ENCODE data around the gene GKN1. TPM values are rescaled to one million over a fixed set of nuclear protein-coding genes. Genes with fewer than 3 reads are reported as not detected.

Gene GKN1
- total RNA-seq, 2 donors from 2014 or later: not detected

DNA sequence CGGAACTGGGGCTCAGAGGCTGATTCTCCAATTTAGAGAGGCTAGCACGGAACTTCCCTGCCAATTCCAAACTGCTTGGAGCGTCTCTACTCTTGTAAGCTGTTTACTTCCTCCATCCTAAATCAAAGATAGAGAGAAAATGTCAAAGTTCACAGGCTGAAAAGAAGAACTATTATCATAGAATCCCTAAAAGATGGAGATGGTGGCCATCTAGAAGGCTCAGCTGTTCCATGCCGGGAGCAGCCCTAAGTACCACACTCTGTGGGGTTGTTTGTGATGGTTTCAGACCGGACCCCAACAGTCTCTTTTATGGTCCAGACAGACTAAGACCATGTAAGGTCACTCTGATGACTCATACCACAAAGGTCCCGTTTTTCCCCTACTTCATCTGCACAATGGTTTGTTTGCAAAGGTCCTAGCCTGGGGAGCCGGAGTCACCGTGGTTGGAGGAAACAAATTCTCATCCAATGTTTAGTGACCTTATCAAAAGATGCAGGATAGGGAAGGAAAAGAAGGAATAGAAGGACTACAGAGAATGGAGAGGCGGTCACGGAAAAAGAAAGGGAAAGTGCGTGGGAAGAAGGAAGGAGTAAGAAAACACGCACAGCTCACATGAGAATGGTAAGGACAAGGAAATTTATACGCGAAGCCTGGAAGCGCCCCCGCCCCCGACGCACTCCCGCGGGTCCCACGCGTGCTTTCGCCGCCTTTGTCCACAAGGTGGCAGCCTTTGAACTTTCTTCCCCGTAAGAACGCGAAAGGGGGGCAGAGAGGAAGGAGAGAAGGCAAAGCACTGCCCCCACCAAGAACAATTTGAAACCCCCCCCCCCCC is 38.1 kb downstream of the GKN1 start:
- Histone ChIP-seq H3K4me3 (peak overlapping the region; percentile 46 to 48), H3K4me1 (replicated peaks) (no peaks in the 10 kb centered on the region), H3K27ac (peak overlapping the region; percentile 51 to 73), H3K36me3 (no peaks in the 10 kb centered on the region), H3K27me3 (replicated peaks; ENCODE audit: insufficient read depth) (no peaks in the 10 kb centered on the region), H3K9me3 (no peaks in the 10 kb centered on the region)
- 10% methylated on average over 27 of the region's 27 CpGs for WGBS
- intact Hi-C loops (cut with DNase I): loop anchor here (1.0 to 10.0 kb wide), 7 partner anchors 68 to 702 kb away; partner anchors contain the start of genes AAK1 and NFU1
- TF ChIP-seq POLR2AphosphoS5 (IDR thresholded peaks at IDR 0.05) (peak; percentile 32), POLR2A (IDR thresholded peaks at IDR 0.05) (no peak)
- TF ChIP-seq, protein P1, sequence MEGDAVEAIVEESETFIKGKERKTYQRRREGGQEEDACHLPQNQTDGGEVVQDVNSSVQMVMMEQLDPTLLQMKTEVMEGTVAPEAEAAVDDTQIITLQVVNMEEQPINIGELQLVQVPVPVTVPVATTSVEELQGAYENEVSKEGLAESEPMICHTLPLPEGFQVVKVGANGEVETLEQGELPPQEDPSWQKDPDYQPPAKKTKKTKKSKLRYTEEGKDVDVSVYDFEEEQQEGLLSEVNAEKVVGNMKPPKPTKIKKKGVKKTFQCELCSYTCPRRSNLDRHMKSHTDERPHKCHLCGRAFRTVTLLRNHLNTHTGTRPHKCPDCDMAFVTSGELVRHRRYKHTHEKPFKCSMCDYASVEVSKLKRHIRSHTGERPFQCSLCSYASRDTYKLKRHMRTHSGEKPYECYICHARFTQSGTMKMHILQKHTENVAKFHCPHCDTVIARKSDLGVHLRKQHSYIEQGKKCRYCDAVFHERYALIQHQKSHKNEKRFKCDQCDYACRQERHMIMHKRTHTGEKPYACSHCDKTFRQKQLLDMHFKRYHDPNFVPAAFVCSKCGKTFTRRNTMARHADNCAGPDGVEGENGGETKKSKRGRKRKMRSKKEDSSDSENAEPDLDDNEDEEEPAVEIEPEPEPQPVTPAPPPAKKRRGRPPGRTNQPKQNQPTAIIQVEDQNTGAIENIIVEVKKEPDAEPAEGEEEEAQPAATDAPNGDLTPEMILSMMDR (IDR thresholded peaks at IDR 0.05): peak; percentile 65 to 77 (median 76)
- DNase-seq (ENCODE audit: low spot score): peak; percentile 51

- Histone ChIP-seq H3K4me3 (peak within 1 kb of the TSS; percentile 46 to 48), H3K9me3 (no peaks in the 10 kb centered on the region), H3K27me3 (replicated peaks; ENCODE audit: insufficient read depth) (no peaks in the 10 kb centered on the region), H3K36me3 (no peaks in the 10 kb centered on the region), H3K4me1 (replicated peaks) (no peaks in the 10 kb centered on the region), H3K27ac (peak within 1 kb of the TSS; percentile 51 to 73)
- WGBS: 1% methylated on average over 53 of the region's 63 CpGs
- TF ChIP-seq POLR2A (IDR thresholded peaks at IDR 0.05): no peak
- TF ChIP-seq POLR2AphosphoS5 (IDR thresholded peaks at IDR 0.05): no peak
- TF ChIP-seq, protein P1 (IDR thresholded peaks at IDR 0.05): peak in 1 of 4 experiments; percentile 10
- intact Hi-C loops (cut with DNase I): loop anchor here (1.0 to 10.0 kb wide), 7 partner anchors 68 to 702 kb away; partner anchors contain the start of genes AAK1 and NFU1
- DNase-seq (ENCODE audit: low spot score): peak; percentile 27
These were observed 38.9 kb downstream of the GKN1 start, which contains the start of gene ANTXR1 for GRCh38 chr2:69013142-69013839. Gene ANTXR1 (plus strand): TSS chr2:69013179. CDS start chr2:69013500, 321 bp downstream.

- TF ChIP-seq POLR2AphosphoS5 (IDR thresholded peaks at IDR 0.05) (no peak), POLR2A (IDR thresholded peaks at IDR 0.05) (no peak)
- TF ChIP-seq, protein P1 (IDR thresholded peaks at IDR 0.05): no peak
- DNase-seq (ENCODE audit: low spot score): no peak
- Histone ChIP-seq H3K27me3 (replicated peaks; ENCODE audit: insufficient read depth) (no peaks in the 10 kb centered on the region), H3K9me3 (no peaks in the 10 kb centered on the region), H3K4me1 (replicated peaks) (no peaks in the 10 kb centered on the region), H3K27ac (peak overlapping the region; percentile 51 to 73), H3K36me3 (no peaks in the 10 kb centered on the region), H3K4me3 (peak overlapping the region; percentile 46 to 48)
- intact Hi-C loops (cut with DNase I): loop anchor here (1.0 to 10.0 kb wide), 7 partner anchors 69 to 701 kb away; partner anchors contain the start of genes AAK1 and NFU1
- 3% methylated on average over 20 of the region's 20 CpGs for WGBS
These were observed 39.7 kb downstream of the GKN1 start for GRCh38 chr2:69013840-69014821.

GRCh38 chr2:69017080-69017479 is 42.6 kb downstream of the GKN1 start:
- H3K27me3 ChIP-seq (replicated peaks; ENCODE audit: insufficient read depth): no peaks in the 10 kb centered on the region
- H3K27ac ChIP-seq: no peak overlapping the region
- no peak for DNase-seq (ENCODE audit: low spot score)
- intact Hi-C loops (cut with DNase I): loop anchor here (10.0 kb wide), 5 partner anchors 72 to 698 kb away; partner anchors contain the start of gene AAK1
- no peaks in the 10 kb centered on the region for H3K36me3 ChIP-seq
- TF ChIP-seq, protein P1 (IDR thresholded peaks at IDR 0.05): no peak
- TF ChIP-seq POLR2AphosphoS5 (IDR thresholded peaks at IDR 0.05) (no peak), POLR2A (IDR thresholded peaks at IDR 0.05) (no peak)
- H3K4me1 ChIP-seq (replicated peaks): no peaks in the 10 kb centered on the region
- WGBS: 64% methylated on average over 5 of the region's 5 CpGs
- H3K9me3 ChIP-seq: no peaks in the 10 kb centered on the region
- H3K4me3 ChIP-seq: no peak overlapping the region
